GM11168 (cell line): ENCODE results near the gene ADCY1.

ENCODE experiments used
- in situ Hi-C: fragments of 300-500 bp; cut with MboI; formaldehyde crosslinking; loops from one replicate; pipeline ENCODE4 v1.12.0; 2022; ENCODE audit warnings: low sequenced_read_pairs; ENCODE audit not compliant: unreplicated experiment

Gene ADCY1

DNA sequence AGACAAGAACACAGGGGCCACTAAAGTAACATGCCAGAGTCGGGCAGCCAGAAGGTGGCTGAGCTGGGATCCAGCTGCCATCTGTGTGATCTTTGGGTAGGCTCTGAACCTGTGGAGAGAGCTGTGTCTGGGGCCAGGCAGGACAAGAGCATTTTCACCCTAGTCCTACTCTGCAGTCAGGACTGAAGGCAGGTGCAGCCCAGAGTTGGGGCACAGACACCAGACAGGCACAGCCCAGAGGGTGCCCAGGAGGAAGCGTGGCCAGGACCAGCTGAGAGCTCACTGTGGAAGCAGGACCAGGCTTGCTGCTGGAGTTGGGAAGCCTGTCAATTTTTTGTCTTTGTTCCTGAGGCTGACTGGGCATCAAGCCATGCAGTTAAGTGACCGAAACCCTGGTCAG is 113.6 kb downstream of the ADCY1 start:
- in situ Hi-C loops, result loop anchor here (25.0 kb wide), 1 partner anchor 175 kb away; the partner anchor contains the start of gene CCDC201

DNA sequence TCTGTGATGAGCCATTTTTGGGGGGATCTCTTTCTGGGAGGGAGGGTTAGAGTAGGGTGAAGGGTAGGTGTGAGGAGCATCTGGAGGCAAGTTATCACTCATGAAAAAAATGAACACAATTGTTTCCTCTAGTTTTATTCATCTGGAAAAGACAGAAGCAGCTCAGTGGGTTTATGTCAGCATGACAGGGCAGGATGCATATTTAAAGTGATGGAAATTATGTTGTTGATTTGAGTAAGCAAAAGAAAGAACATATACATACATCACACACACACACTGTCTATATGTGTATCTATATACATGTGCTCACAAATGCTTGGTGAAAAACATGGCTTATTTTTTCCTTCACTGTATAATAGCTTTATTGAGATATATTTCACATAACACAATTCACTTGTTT is 114.2 kb downstream of the ADCY1 start:
- in situ Hi-C loops, result loop anchor here (25.0 kb wide), 1 partner anchor 174 kb away; the partner anchor contains the start of gene CCDC201

DNA sequence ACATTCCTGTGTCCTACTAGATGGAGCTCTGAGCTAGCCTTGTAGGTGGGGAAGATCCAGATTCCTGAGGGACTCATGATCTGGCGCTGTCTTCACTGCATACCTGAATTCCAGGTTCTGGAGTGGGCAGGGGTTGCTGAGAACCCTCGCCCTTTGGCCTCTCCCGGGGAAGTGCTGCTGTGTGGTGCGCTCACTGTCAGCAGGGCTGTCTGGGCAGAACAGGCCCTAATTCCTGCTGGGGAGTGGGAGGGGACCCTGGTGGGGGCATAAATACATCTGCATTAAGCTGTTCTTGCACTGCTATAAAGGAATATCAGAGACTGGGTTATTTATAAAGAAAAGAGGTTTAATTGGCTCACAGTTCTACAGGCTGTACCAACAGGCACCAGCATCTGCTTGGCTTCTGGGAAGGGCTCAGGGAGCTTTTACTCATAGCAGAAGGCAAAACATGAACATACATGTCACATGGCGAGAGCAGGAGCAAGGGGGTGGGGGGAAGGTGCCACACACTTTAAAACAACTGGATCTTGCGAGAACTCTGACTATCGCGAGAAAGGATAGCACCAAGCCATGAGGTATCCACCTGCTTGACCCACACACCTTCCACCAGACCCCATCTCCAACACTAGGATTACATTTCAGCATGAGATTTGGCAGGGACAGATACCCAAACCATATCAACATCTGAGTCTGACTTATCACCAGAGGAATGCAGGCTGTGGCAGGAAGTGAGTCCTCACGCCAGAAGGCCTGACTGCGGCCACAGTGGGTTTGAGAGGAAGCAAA is 115.0 kb downstream of the ADCY1 start:
- in situ Hi-C loops, result loop anchor here (25.0 kb wide), 1 partner anchor 173 kb away; the partner anchor contains the start of gene CCDC201

DNA sequence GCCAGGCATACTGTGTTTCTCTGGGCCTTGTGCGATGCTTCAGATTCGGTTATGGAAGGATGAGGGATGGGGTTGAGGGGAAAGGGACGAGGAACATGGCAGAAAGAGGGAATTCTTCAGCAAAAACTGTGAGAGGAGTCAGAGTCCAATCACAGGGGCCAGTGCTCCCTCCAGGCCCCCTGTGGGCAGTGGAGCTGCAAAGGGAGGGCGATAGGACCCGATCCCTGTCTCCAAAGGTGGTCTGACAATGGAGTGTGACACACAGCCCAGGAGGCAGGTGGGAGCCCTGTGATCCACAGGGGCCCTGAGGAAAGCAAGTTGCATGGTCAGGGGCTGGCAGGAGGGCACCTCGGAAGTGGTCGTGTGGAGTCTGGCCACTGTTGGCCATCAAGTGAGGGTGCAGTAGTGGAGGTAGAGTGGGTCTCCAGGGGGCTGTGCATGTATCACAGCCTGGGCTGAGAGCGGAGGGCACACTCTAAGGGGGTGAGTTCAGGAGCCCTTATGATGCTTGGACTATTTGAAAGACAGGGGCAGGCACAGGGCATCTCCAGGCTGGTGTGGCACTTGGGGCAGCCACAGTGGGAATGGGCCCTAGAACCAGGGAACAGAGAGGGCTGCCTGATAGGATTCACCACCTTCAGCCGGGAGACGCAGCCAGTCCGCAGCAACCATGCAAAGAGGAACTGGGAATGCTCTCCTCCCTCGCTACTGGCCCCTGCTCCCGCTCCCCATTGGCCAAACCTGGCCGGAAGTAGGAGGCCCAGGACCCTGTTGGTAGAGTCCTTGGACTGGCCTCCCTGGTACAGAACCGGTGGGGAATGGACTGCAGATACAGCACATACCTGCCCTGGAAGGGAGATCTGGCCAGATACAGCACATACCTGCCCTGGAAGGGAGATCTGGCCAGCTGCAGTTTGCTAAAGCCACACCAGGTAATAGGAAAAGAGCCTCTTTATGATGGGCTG is 115.9 kb downstream of the ADCY1 start:
- in situ Hi-C loops, result loop anchor here (25.0 kb wide), 1 partner anchor 172 kb away; the partner anchor contains the start of gene CCDC201

DNA sequence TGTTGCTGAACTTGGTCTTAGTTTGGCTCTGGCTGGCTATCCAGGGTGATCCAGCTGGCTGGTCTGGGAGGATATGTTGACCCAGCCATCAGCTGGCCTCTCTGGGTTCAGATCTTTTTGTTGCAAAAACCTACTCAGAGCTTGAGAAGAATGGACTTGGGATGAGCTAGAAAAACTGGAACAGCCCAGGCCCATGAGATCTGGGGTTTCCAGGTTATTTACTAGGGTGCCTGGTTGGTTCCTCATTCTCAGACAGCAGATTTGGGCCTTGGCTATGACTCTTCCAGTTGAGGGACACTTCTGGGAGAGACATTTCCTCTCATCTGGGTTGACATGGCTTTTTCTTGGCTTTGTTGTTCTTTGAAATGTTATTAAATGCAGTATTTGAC is 116.6 kb downstream of the ADCY1 start:
- in situ Hi-C loops, result loop anchor here (25.0 kb wide), 1 partner anchor 172 kb away; the partner anchor contains the start of gene CCDC201

DNA sequence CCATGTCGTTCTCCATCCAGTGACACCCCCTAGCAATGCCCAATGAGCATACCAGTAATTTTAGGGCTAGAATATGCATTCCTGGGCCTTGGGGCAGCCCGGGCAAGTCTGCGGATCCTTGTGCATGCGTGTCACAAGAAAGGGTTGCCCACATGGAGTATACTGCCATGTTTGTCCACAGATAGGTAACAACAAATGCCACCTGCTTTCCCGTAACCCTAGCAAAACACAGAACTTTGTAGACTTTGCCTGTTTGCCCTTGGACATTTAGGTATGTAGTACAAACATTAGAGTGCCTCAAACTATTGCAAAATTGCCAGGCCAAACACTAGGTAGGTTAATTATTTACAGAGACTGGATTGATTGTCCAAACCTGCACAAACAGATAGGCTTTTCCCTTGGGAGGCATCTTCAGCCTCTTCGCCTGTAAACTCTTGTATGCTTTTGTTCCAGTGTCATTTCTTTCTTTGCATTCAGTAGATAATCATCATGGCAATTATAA is 117.0 kb downstream of the ADCY1 start:
- in situ Hi-C loops, result loop anchor here (25.0 kb wide), 1 partner anchor 171 kb away; the partner anchor contains the start of gene CCDC201

DNA sequence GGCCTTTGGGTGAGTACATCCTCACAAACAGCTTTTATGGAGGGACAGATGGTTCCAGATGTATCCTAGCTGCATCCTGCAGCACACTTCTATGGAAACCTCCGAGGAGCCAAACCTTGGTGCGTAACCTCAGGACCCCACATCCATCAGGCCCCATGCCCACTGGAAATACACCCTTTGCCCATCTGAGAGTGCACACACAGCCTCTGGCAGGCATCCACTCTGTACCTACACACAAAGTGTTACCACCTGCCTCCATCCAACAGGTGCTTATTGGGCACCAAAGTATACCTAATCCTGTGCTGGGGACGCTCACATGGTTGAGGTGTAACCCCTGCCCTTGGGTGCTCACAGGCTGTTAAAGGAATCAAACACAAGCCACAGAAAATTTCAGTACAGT is 117.9 kb downstream of the ADCY1 start:
- in situ Hi-C loops, result loop anchor here (25.0 kb wide), 1 partner anchor 170 kb away; the partner anchor contains the start of gene CCDC201

DNA sequence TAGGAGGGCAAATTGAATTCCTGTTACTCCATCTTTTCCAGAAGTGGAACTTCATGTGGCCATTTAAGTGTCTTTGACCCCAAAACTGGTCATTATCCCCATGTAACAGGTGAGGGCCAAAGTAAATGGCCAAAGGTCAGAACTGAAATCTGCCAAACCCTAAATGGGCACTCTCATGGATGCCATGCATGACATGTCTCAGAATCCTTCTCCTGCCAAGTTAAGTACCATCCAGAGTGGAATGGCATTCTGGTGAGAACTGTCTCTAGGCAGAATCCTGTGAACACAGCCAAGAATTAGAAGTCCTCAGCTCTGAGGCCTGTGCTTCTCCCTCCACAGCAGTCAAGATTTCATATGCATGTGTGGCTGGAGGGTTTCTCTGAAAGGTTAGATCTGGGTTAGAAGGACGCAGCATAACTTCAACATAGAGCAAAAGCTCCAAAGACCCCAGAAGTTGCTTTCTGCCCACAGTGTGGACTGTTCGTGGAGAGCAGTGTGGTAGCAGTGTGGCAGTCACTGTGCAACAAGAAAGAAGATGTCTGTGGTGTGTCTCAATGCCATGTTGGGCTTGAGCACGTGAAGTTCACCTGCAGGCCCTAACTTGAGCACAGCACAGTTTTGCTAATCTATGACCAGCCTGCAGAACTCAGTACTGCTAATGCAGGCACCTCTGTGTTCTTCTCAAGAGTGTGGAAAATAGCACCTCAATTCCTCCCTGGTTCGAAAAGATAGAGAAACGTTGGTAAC is 121.3 kb downstream of the ADCY1 start:
- in situ Hi-C loops, result loop anchor here (25.0 kb wide), 1 partner anchor 167 kb away; the partner anchor contains the start of gene CCDC201

DNA sequence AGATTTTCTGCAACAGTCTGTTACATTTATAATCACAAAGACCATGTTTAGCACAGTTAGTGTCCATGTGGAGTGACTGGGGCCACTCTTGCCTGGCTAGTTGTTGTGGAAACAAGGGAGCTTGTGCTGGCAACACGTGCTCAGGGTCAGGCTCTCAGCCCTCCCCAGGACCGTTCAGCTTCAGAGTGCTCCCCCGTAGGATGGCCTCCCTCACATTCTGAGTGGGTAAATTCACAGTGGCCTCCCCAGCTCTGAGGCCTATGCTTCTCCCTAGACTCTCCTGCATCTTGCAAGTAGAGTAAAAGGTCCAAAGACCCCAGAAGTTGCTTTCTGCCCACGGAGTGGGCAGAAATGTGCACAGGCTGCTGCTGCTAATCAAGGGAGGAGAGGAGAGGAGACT is 122.3 kb downstream of the ADCY1 start:
- in situ Hi-C loops, result loop anchor here (25.0 kb wide), 1 partner anchor 166 kb away; the partner anchor contains the start of gene CCDC201

DNA sequence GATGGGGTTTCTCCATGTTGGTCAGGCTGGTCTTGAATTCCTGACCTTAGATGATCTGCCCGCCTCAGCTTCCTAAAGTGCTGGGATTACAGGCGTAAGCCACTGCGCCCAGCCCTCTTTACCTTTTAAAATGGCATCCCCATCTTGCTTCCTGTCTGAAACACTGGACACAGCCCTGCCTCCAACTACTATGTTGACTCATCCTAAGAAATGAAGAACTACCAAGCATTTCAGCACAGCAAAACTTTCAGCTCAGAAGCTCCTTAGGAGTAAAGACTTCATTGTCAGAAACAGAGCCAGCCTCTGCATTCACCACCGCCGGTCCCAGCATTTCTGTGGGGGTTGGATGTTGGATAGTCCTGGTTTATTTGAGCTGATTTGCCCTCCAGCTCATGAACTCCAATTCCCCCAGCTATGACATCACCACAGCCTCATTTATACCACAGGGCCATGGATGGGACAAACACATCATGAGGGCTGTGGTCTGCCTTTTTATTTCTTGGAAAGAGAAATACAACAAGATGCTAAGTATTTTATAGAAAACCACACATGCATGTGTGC is 123.5 kb downstream of the ADCY1 start:
- in situ Hi-C loops, result loop anchor here (25.0 kb wide), 1 partner anchor 165 kb away; the partner anchor contains the start of gene CCDC201

DNA sequence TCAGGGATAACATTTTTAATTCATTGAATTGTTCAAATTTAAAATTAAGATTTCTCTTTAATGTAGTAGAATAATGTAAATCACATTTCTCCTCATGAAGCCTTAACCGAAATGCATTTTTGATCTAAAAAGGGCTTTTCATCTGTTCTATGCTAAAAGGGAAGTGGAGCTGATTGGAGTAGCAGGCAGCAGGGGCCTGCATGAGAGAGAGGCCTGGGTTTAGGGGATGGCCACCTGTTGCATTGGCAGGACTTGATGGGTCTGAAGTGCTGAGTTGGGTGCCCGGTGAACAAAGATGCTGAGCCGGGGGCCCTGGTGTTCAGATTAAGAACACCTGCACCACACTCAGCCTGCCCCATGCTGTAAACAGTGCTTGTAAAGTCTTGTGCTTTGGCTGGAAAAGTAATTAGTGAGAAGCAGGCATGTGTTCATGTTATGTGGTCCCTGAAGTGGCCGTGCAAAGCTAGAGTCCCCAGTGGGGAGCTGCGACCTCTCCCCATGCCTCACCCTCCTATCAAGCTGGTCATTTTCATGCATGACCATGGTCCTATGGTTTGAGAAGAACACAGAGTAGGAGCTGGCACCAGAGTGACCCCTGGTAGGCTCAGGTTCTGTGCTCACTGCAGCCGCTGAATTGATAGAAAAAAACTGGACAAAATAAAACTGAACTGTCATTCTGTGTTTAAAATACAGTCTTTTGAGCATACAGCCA is 124.3 kb downstream of the ADCY1 start:
- in situ Hi-C loops, result loop anchor here (25.0 kb wide), 1 partner anchor 164 kb away; the partner anchor contains the start of gene CCDC201

DNA sequence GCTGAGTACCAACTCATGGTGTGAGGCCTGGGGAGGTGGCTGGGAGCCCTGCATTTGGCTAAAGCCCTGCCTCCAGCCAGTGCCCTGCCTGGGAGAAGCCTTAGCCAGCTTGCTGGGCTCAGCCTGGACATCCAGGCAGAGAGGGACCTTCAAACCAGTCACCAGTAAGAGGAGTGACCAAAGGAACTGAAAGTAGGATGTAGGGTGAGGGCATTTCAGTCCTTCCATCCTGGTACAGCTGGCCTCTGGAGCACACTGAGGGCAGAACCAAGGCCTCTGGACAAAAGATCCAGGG is 124.8 kb downstream of the ADCY1 start:
- in situ Hi-C loops, result loop anchor here (25.0 kb wide), 1 partner anchor 163 kb away; the partner anchor contains the start of gene CCDC201

DNA sequence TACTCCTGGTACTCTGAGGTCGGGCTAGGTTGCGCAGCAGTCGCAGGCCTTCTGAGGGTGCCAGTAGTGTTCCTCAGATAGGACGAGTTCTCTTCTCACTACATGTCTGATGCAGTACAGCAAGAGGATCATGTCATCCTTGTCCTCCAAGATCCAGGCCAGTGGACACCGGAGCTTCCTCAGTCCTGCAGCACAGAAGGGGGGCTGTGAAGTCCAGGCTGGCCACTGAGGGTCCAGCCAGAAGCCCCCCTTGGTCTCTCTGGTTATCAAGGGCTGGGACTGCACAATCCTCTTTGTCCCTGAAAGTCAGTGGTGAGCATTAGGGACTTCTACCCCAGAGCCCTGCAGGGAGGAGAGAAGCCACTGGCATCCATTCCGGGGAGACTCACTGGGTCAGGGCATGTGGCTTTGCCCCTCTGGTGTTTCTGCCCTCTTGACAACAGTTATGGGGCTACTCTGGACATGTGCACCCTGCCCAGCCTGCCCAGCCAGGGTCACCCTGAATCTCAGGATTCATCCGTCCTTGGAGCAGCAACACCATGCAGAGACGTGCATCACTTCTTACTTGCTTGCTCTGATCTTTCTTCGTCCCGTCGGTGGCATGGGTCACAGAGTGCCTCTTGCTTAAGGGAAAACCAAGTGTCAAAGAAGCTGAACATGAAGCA is 125.7 kb downstream of the ADCY1 start:
- in situ Hi-C loops, result loop anchor here (25.0 kb wide), 1 partner anchor 162 kb away; the partner anchor contains the start of gene CCDC201

DNA sequence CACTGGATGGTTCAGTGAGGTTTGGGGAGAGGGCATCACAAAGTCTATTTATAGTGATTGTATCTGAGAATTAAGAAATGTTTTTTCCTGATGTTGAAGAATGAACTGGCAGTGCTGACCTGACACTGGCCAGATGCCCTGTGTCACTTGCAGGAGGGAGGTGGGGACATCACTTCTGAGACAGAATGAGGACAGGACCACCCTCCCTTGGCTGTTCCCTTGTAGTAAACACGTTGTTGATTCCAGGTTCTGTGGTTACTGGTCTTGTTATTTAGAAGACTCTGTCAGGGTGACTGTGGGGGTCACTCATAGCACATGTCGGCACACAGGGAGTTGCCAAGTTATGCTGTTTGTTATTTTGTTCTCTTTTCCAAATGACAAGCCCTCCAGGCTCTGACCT is 126.4 kb downstream of the ADCY1 start:
- in situ Hi-C loops, result no loop called here

DNA sequence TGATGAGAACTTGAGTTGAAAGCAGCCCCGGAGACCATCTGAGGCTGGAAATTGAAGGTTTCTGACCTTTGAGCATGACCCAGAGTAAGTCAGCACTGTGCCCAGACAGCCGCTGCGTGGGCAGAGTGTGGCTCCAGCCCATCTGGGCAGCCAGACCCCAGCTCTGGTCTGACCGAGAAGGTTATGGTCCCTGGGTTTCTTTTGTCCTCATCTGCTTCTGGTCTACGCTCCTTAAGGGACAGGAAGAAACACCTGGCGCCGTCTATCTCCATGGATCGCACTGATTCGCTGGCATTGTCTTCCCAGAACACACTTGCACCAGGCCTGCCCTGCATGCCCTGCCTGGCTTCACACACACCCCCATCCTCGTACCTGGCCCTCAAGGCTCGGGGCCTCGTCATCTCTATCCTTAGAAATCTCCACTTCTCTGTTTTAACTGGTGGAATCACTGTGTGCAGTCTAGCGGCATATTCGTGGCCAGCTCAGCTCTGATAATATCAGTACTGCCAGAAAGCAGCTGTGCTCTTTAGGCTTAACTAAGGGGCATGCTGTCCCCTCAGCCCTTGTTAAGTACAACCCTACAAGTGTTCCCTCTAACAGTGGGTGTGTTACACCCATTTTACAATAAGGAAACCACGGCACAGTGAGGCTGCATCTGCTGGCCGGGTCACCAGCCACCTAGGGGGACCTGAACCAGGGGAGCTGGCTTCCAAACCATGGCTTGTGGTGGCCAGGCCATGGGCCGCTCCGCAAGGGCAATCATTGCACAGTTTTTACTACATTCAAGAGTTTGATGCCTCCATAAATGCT is 127.7 kb downstream of the ADCY1 start:
- in situ Hi-C loops, result no loop called here

DNA sequence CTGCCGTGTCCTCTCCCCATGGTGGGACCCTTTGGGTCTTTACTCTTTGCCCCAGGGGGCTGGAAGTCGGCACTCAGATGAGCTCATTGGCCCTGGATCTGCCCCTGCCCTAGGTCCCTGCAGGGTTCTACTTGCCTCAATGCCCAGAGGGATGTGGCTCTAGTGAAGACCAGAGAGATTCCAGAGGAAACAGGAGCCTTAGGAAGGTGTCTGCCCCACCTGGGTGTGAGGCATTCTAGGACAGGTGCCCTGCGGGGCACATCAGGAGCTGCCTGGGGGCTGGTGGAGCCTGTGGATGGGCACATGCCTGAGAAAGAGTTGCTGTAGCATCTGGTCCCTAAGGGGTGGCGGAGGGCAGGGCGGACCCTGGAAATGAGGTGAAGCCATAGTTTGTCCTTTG is 128.6 kb downstream of the ADCY1 start:
- in situ Hi-C loops, result no loop called here

DNA sequence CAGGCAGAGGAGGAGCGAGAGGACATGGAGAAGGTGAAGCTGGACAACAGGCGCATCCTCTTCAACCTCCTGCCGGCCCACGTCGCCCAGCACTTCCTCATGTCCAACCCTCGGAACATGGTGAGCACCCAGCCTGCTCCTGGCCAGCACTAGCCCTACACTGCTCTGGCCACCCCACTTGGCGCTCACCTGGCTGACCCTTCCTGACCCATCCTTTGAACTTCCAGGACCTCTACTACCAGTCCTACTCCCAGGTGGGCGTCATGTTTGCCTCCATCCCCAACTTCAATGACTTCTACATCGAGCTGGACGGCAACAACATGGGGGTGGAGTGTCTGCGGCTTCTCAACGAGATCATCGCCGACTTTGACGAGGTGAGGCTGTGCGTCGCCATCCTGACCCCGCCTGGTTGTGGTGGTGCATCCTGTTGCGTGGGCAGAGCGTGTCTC is 129.2 kb downstream of the ADCY1 start:
- in situ Hi-C loops, result no loop called here
